ENCODE measurements around the gene TENM3. TPM values are rescaled to one million over a fixed set of nuclear protein-coding genes. Genes with fewer than 3 reads are reported as not detected.

Gene TENM3
- total RNA-seq, 4 donors from 2014 or later, result 3.4 to 9.8 (median 6.9) TPM

DNA sequence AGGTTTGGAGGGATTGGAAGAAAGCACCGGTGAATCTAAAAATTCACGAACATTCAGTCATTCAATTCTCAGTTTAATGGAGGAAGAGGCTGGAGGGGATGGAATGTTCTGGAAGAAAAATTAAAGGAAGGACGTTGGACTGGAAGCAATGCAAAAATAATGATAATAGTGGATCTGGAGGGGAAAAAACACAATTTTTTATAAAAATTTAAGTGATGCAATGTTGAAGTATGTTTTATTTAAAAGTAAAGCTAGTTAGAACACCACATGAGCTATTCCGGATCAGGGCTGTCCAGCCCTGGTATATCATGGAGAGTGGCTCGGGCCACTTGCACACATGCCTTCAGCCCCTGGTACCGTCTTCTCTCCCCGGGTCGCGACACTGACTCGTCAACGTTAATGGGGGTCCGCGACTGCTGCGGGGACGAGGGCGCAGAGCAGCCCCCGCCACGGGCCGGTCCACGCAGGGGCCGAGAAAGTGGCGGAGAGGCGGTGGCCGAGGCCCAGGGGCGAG lies 204.6 kb downstream of the TENM3 start:
- Histone ChIP-seq H3K27ac (peak overlapping the region in 3 of 4 donors; percentile 54 to 79 (median 70)), H3K36me3 (no peaks in the 10 kb centered on the region), H3K4me1 (peaks cover 0 to 15% (median 6%) of the 10 kb centered on the region in 4 donors), H3K4me3 (peak overlapping the region; percentile 39 to 57 (median 46)), H3K27me3 (peaks cover 66% of the 10 kb centered on the region), H3K9me3 (no peaks in the 10 kb centered on the region)
- TF ChIP-seq POLR2A (IDR thresholded peaks at IDR 0.05), result no peak
- TF ChIP-seq, protein P1, sequence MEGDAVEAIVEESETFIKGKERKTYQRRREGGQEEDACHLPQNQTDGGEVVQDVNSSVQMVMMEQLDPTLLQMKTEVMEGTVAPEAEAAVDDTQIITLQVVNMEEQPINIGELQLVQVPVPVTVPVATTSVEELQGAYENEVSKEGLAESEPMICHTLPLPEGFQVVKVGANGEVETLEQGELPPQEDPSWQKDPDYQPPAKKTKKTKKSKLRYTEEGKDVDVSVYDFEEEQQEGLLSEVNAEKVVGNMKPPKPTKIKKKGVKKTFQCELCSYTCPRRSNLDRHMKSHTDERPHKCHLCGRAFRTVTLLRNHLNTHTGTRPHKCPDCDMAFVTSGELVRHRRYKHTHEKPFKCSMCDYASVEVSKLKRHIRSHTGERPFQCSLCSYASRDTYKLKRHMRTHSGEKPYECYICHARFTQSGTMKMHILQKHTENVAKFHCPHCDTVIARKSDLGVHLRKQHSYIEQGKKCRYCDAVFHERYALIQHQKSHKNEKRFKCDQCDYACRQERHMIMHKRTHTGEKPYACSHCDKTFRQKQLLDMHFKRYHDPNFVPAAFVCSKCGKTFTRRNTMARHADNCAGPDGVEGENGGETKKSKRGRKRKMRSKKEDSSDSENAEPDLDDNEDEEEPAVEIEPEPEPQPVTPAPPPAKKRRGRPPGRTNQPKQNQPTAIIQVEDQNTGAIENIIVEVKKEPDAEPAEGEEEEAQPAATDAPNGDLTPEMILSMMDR (IDR thresholded peaks at IDR 0.05), result no peak
- DNase-seq, result no peak
- WGBS, 2 donors (ENCODE audit: low coverage in 1 of 2), result 14 to 28% methylated on average over 18 to 19 of the region's 25 CpGs
- intact Hi-C loops (cut with DNase I; ENCODE audit: low total_unique reads) (no loop called here), in situ Hi-C loops (cut with MboI; ENCODE audit: low pct_ligation_motif_present in 1 of 4, low pct_unique_long_range_greater_than_20kb in 1 of 4, low sequenced_read_pairs in 3 of 4) (no loop called here)

DNA sequence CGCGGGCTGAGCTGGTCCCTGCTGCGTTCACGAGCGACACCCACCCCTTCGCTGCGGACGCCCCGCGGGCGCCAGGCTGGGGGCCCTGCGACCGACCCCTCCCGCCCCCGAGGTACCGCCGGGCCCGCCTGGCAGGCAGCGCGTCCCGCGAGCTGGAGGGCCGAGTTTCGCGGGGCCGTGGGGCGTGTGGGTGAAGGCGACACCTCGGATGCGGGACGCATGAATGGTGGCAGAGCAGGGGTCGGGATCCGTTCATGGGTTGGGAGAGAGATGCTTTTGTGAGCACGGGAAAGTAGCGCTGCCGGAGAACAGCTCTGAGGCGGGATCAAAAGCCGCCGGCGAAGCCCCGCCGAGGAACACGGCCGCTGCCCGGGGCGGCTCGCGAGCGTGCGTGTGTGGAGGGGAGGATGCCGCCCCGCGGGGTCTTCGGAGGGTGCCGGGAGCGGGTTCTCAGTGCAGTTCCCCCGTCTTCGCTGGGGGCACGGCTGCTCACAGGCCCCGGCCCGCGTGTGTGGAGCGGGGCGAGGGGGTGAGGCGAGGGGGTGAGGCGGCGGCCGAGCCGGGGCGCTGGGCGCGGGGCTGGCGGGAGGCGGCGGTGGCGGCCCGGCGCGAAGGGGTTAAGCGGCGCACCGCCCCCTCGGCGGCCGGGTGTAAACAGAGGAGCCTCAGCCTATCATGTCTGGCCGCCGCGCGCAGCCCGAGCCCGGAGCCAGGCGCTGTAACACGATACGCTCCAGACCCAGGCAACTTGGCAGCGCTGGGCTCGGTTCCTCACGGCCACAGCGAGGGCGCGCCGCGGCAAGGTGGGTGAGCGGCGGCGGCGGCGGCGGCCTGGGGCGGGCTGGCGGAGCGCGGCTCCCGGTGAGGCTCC lies 205.3 kb downstream of the TENM3 start:
- peak; percentile 77 for DNase-seq
- Histone ChIP-seq H3K4me3 (peak overlapping the region; percentile 39 to 57 (median 46)), H3K4me1 (peaks cover 0 to 15% (median 6%) of the 10 kb centered on the region in 4 donors), H3K27me3 (peaks cover 72% of the 10 kb centered on the region), H3K36me3 (no peaks in the 10 kb centered on the region), H3K9me3 (no peaks in the 10 kb centered on the region), H3K27ac (peak overlapping the region; percentile 36 to 79 (median 66))
- WGBS, 2 donors (ENCODE audit: low coverage in 1 of 2), result 2% methylated on average over 39 of the region's 113 CpGs; no CpG with 5 or more reads in 1 of the 2 donors
- TF ChIP-seq EP300 (IDR thresholded peaks at IDR 0.05; ENCODE audit: low read depth) (no peak), POLR2A (IDR thresholded peaks at IDR 0.05) (no peak), POLR2AphosphoS5 (IDR thresholded peaks at IDR 0.05) (peak; percentile 17 to 72 (median 28))
- TF ChIP-seq, protein P1 (IDR thresholded peaks at IDR 0.05), result no peak
- in situ Hi-C loops (cut with MboI; ENCODE audit: low pct_ligation_motif_present in 1 of 4, low pct_unique_long_range_greater_than_20kb in 1 of 4, low sequenced_read_pairs in 3 of 4) (no loop called here), intact Hi-C loops (cut with DNase I; ENCODE audit: low total_unique reads) (no loop called here)

DNA sequence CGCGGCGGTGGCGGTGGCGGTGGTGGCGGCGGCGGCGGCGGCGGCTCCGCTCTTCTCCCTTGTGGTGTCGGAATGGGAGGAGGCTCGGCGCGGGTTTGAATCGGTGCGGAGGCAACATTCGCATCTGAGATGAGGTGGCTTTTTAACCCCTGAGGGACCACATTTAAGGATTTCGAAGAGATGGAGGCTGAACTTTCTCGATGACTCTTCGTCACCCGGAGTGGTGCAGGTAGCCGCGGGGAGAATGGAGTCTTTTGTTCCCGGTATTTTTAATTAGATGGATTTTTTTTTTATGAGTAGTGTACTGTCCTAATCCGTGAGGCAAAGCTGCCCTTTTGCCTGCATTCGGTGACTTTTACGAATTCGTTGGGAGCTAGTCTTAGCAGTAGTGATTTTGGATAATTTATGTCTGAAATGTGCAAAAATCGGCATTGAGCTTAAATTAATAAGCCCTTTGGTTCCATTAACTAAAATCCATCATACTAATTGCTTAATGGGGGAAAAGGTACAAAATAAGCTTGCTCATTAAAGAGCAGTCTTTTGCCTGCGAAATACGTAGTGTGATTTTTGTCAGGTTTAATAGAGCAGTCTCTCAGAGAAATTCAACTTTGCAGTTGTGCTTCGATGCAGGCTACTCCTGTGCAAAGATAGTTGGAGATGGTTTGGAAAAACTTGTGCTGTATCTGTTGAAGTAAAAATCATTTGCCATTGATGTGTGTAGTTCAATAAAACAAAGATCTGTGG lies 206.2 kb downstream of the TENM3 start:
- Histone ChIP-seq H3K27ac (peak overlapping the region; percentile 28 to 69 (median 49)), H3K9me3 (no peaks in the 10 kb centered on the region), H3K4me3 (peak overlapping the region; percentile 12 to 57 (median 46)), H3K36me3 (no peaks in the 10 kb centered on the region), H3K4me1 (peaks cover 0 to 15% (median 6%) of the 10 kb centered on the region in 4 donors), H3K27me3 (peaks cover 81% of the 10 kb centered on the region)
- intact Hi-C loops (cut with DNase I; ENCODE audit: low total_unique reads) (no loop called here), in situ Hi-C loops (cut with MboI; ENCODE audit: low pct_ligation_motif_present in 1 of 4, low pct_unique_long_range_greater_than_20kb in 1 of 4, low sequenced_read_pairs in 3 of 4) (no loop called here)
- WGBS, 2 donors (ENCODE audit: low coverage in 1 of 2), result 3 to 12% methylated on average over 19 to 22 of the region's 34 CpGs
- no peak for DNase-seq
- no peak for TF ChIP-seq POLR2A (IDR thresholded peaks at IDR 0.05)
- no peak for TF ChIP-seq EP300 (IDR thresholded peaks at IDR 0.05; ENCODE audit: low read depth)
- TF ChIP-seq POLR2AphosphoS5 (IDR thresholded peaks at IDR 0.05), result no peak
- TF ChIP-seq, protein P1 (IDR thresholded peaks at IDR 0.05), result no peak

DNA sequence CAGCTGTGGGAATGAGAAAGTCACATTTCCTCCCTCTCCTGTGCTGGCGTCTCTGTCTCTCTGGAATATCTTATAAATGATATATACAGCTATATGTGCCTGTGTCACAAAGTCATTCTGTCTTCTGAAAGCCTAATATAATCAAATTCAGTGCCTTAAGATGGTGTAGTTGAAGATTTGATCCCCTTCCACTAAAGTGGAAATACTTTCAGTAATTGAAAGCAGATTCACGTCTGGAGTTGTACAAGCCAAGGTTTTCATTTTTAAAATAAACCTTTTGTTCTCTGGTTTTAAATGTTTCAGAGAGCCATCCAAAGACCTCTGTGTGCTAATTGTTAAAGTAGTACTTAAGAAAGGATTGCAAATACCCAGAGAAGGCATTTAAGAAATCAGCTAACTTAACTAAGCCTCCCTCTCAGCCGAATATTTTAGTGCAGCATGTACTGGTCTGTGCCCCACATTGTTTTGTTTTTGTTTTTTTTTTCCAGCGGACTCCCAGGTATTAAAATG lies 206.8 kb downstream of the TENM3 start:
- 3 to 8% methylated on average over 4 of the region's 4 CpGs for WGBS, 2 donors (ENCODE audit: low coverage in 1 of 2)
- intact Hi-C loops (cut with DNase I; ENCODE audit: low total_unique reads), result no loop called here
- Histone ChIP-seq H3K27ac (peak overlapping the region in 3 of 4 donors; percentile 28 to 69 (median 62)), H3K36me3 (no peaks in the 10 kb centered on the region), H3K9me3 (no peaks in the 10 kb centered on the region), H3K4me1 (peaks cover 0 to 15% (median 6%) of the 10 kb centered on the region in 4 donors), H3K4me3 (peak overlapping the region in 2 of 4 donors; percentile 53 to 57), H3K27me3 (peaks cover 87% of the 10 kb centered on the region)
- no peak for DNase-seq
- in situ Hi-C loops (cut with MboI; ENCODE audit: low pct_ligation_motif_present in 1 of 4, low pct_unique_long_range_greater_than_20kb in 1 of 4, low sequenced_read_pairs in 3 of 4), result no loop called here
- no peak for TF ChIP-seq POLR2AphosphoS5 (IDR thresholded peaks at IDR 0.05)
- TF ChIP-seq POLR2A (IDR thresholded peaks at IDR 0.05), result no peak
- TF ChIP-seq EP300 (IDR thresholded peaks at IDR 0.05; ENCODE audit: low read depth), result no peak
- TF ChIP-seq, protein P1 (IDR thresholded peaks at IDR 0.05), result no peak
